ENCODE results near the gene DNAAF8.

The DNAAF8 gene

GRCh38 chr16:4704491-4704890, 29.8 kb upstream of the DNAAF8 start:
- Histone ChIP-seq H3K36me3 (replicated peaks; ENCODE audit: insufficient read depth, low read length) (no peaks in the 10 kb centered on the region), H3K4me2 (ENCODE audit: low read depth, low read length) (no peak overlapping the region), H3K9me3 (replicated peaks; ENCODE audit: insufficient read depth, low read length) (no peaks in the 10 kb centered on the region), H3K9me2 (replicated peaks; ENCODE audit: insufficient read depth, low read length) (no peaks in the 10 kb centered on the region), H3K79me2 (ENCODE audit: low read length) (no peaks in the 10 kb centered on the region), H3K4me1 (ENCODE audit: low read length) (no peaks in the 10 kb centered on the region), H3K9ac (ENCODE audit: low read length) (no peak overlapping the region), H2AFZ (ENCODE audit: low read length) (no peak overlapping the region), H4K20me1 (ENCODE audit: insufficient read depth, low read length) (no peaks in the 10 kb centered on the region), H3K4me3 (ENCODE audit: low read length) (no peak overlapping the region), H3K27me3 (replicated peaks; ENCODE audit: insufficient read depth, low read length) (no peaks in the 10 kb centered on the region), H3K27ac (ENCODE audit: low read length) (no peak overlapping the region), H3F3A (ENCODE audit: insufficient read depth, low read length) (no peaks in the 10 kb centered on the region)
- DNase-seq: no peak
- TF ChIP-seq EZH2phosphoT487 (IDR thresholded peaks at IDR 0.05; ENCODE audit: low read length) (no peak), EZH2 (optimal IDR thresholded peaks at IDR 0.05; ENCODE audit: low read depth, low read length) (no peak), CTCF (IDR thresholded peaks at IDR 0.05; ENCODE audit: low read length) (no peak)

DNA sequence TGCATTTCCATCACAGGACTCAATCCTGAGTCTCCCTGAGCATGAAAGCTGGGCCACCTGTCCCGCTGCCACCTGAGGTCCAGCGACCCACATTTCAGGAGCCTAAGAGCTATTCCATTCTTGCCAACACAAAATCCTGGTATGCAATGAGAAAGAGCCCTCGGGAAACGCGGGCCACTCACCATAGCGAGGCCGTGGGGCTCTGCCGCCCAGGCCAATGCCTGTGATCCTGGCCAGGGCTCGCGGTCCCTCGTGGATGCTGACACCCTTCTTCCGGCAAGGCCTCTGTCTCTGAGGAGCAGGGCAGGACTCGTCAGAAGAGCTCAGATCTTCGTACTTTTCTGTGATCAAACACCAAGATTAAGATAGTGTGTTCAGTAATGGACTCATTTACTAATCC, 29.4 kb upstream of the DNAAF8 start:
- H3K4me3 ChIP-seq (ENCODE audit: low read length): no peak overlapping the region
- H3F3A ChIP-seq (ENCODE audit: insufficient read depth, low read length): no peaks in the 10 kb centered on the region
- H3K9me3 ChIP-seq (replicated peaks; ENCODE audit: insufficient read depth, low read length): no peaks in the 10 kb centered on the region
- no peaks in the 10 kb centered on the region for H4K20me1 ChIP-seq (ENCODE audit: insufficient read depth, low read length)
- H3K79me2 ChIP-seq (ENCODE audit: low read length): no peaks in the 10 kb centered on the region
- DNase-seq: no peak
- no peak overlapping the region for H3K4me2 ChIP-seq (ENCODE audit: low read depth, low read length)
- H3K4me1 ChIP-seq (ENCODE audit: low read length): no peaks in the 10 kb centered on the region
- H3K27me3 ChIP-seq (replicated peaks; ENCODE audit: insufficient read depth, low read length): no peaks in the 10 kb centered on the region
- H3K9ac ChIP-seq (ENCODE audit: low read length): no peak overlapping the region
- TF ChIP-seq EZH2phosphoT487 (IDR thresholded peaks at IDR 0.05; ENCODE audit: low read length): no peak
- TF ChIP-seq CTCF (IDR thresholded peaks at IDR 0.05; ENCODE audit: low read length): no peak
- TF ChIP-seq EZH2 (optimal IDR thresholded peaks at IDR 0.05; ENCODE audit: low read depth, low read length): no peak
- no peak overlapping the region for H2AFZ ChIP-seq (ENCODE audit: low read length)
- no peaks in the 10 kb centered on the region for H3K36me3 ChIP-seq (replicated peaks; ENCODE audit: insufficient read depth, low read length)
- no peak overlapping the region for H3K27ac ChIP-seq (ENCODE audit: low read length)
- no peaks in the 10 kb centered on the region for H3K9me2 ChIP-seq (replicated peaks; ENCODE audit: insufficient read depth, low read length)

GRCh38 chr16:4706871-4707270, 27.5 kb upstream of the DNAAF8 start:
- Histone ChIP-seq H4K20me1 (ENCODE audit: insufficient read depth, low read length) (no peaks in the 10 kb centered on the region), H3K9me3 (replicated peaks; ENCODE audit: insufficient read depth, low read length) (no peaks in the 10 kb centered on the region), H3K4me3 (ENCODE audit: low read length) (no peak overlapping the region), H3K4me1 (ENCODE audit: low read length) (no peaks in the 10 kb centered on the region), H3F3A (ENCODE audit: insufficient read depth, low read length) (no peaks in the 10 kb centered on the region), H3K4me2 (ENCODE audit: low read depth, low read length) (no peak overlapping the region), H3K27me3 (replicated peaks; ENCODE audit: insufficient read depth, low read length) (no peaks in the 10 kb centered on the region), H3K36me3 (replicated peaks; ENCODE audit: insufficient read depth, low read length) (no peaks in the 10 kb centered on the region), H3K27ac (ENCODE audit: low read length) (no peak overlapping the region), H3K9ac (ENCODE audit: low read length) (no peak overlapping the region), H3K9me2 (replicated peaks; ENCODE audit: insufficient read depth, low read length) (no peaks in the 10 kb centered on the region), H2AFZ (ENCODE audit: low read length) (no peak overlapping the region), H3K79me2 (ENCODE audit: low read length) (no peaks in the 10 kb centered on the region)
- DNase-seq: no peak
- TF ChIP-seq EZH2phosphoT487 (IDR thresholded peaks at IDR 0.05; ENCODE audit: low read length) (no peak), EZH2 (optimal IDR thresholded peaks at IDR 0.05; ENCODE audit: low read depth, low read length) (no peak), CTCF (IDR thresholded peaks at IDR 0.05; ENCODE audit: low read length) (no peak)

All from MM.1S (cell line).